Measurements from ENCODE around the gene GLT1D1.

GLT1D1 gene

DNA sequence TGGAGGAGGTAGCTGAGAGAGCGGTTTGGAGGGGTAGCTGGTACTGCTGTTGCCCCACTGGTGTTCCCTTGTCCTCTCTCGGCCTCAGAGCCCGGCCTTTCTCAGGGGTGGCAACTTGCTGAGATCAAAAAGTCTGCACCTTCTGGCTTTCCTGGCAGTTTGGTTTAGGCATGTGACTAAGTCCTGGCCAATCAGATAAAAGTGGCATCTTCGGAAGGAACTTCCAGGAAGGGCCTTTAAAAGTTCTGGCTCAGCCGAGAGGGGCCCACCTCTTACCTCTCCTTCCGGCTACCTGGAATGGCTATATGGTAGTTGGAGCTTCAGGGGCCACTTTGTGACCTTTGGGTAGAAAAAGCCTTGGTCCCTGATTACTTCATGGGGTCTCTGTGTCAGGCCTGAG, 152.6 kb downstream of the GLT1D1 start:
- H3K4me2 ChIP-seq (ENCODE audit: low read depth, low read length, poor library complexity, severe bottlenecking): no peak overlapping the region
- no peaks in the 10 kb centered on the region for H3K9me2 ChIP-seq (replicated peaks; ENCODE audit: insufficient read depth, low read length)
- no peaks in the 10 kb centered on the region for H3K27me3 ChIP-seq (ENCODE audit: low read length)
- no peak overlapping the region for H3K27ac ChIP-seq (ENCODE audit: low read depth, low read length)
- no peak overlapping the region for H2AFZ ChIP-seq (ENCODE audit: low read depth, low read length, severe bottlenecking)
- no peaks in the 10 kb centered on the region for H3K36me3 ChIP-seq (ENCODE audit: low read length)
- no peaks in the 10 kb centered on the region for H3K79me2 ChIP-seq (ENCODE audit: insufficient read depth, low read length)
- no peaks in the 10 kb centered on the region for H4K20me1 ChIP-seq (ENCODE audit: low read depth, low read length)
- no peak overlapping the region for H3K9ac ChIP-seq (ENCODE audit: low read length)
- TF ChIP-seq, protein P1, sequence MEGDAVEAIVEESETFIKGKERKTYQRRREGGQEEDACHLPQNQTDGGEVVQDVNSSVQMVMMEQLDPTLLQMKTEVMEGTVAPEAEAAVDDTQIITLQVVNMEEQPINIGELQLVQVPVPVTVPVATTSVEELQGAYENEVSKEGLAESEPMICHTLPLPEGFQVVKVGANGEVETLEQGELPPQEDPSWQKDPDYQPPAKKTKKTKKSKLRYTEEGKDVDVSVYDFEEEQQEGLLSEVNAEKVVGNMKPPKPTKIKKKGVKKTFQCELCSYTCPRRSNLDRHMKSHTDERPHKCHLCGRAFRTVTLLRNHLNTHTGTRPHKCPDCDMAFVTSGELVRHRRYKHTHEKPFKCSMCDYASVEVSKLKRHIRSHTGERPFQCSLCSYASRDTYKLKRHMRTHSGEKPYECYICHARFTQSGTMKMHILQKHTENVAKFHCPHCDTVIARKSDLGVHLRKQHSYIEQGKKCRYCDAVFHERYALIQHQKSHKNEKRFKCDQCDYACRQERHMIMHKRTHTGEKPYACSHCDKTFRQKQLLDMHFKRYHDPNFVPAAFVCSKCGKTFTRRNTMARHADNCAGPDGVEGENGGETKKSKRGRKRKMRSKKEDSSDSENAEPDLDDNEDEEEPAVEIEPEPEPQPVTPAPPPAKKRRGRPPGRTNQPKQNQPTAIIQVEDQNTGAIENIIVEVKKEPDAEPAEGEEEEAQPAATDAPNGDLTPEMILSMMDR (IDR thresholded peaks at IDR 0.05; ENCODE audit: insufficient read depth, low read length, poor library complexity, severe bottlenecking): no peak
- TF ChIP-seq EZH2phosphoT487 (conservative IDR thresholded peaks at IDR 0.05; ENCODE audit: low read length): no peak
- no peak overlapping the region for H3K4me3 ChIP-seq (ENCODE audit: insufficient read depth, low read length, poor library complexity, severe bottlenecking)
- H3F3A ChIP-seq (ENCODE audit: insufficient read depth): no peaks in the 10 kb centered on the region
- no peaks in the 10 kb centered on the region for H3K9me3 ChIP-seq (ENCODE audit: insufficient read depth, low read length)

DNA sequence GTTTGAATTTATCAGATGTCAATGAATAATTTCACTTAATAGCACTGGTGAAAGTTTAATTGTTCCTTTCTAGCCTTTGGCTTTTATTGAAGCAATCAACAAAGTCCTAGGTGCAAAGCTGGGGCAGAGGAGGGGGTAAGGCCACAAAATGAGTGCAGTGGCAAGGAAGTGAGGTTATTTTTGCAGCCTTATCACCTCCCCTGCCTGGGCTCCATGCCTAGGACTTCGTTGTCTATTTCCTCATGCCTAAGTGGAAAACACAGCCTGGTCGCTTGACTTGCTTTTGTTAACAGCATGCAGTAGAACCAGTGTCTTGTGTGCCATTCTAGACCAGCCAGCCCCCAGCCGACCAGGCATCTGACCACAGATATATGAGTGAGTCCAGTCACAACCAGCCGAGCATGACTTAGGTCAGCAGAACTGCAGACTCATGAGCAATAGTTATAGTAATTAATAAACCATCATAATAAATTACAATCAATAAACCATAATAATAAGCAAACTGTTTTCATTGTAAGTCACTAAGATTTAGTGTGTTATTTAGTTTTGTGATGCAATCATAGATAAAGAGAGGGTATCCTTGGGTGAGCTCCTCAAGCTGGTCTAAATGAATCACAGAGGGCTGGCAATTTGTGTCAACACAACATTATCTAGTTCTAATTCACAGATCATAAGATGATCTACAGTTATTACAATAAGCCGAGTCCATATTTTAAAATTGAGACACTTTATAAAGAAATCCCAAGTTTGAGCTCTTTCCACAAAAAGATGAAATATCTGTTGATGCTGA, 156.8 kb downstream of the GLT1D1 start:
- Histone ChIP-seq H3K27me3 (ENCODE audit: low read length) (no peaks in the 10 kb centered on the region), H3K36me3 (ENCODE audit: low read length) (no peaks in the 10 kb centered on the region), H3K4me2 (ENCODE audit: low read depth, low read length, poor library complexity, severe bottlenecking) (no peak overlapping the region), H3K9ac (ENCODE audit: low read length) (no peak overlapping the region), H3K4me3 (ENCODE audit: insufficient read depth, low read length, poor library complexity, severe bottlenecking) (no peak overlapping the region), H4K20me1 (ENCODE audit: low read depth, low read length) (no peaks in the 10 kb centered on the region), H3K9me3 (ENCODE audit: insufficient read depth, low read length) (no peaks in the 10 kb centered on the region), H3K27ac (ENCODE audit: low read depth, low read length) (no peak overlapping the region), H3K9me2 (replicated peaks; ENCODE audit: insufficient read depth, low read length) (0 out of 2 replicates have a peak, but pooled peaks cover 2% of the 10 kb centered on the region), H3K79me2 (ENCODE audit: insufficient read depth, low read length) (no peaks in the 10 kb centered on the region), H3F3A (ENCODE audit: insufficient read depth) (no peaks in the 10 kb centered on the region), H2AFZ (ENCODE audit: low read depth, low read length, severe bottlenecking) (no peak overlapping the region)
- TF ChIP-seq, protein P1 (IDR thresholded peaks at IDR 0.05; ENCODE audit: insufficient read depth, low read length, poor library complexity, severe bottlenecking): no peak
- TF ChIP-seq EZH2phosphoT487 (conservative IDR thresholded peaks at IDR 0.05; ENCODE audit: low read length): no peak

DNA sequence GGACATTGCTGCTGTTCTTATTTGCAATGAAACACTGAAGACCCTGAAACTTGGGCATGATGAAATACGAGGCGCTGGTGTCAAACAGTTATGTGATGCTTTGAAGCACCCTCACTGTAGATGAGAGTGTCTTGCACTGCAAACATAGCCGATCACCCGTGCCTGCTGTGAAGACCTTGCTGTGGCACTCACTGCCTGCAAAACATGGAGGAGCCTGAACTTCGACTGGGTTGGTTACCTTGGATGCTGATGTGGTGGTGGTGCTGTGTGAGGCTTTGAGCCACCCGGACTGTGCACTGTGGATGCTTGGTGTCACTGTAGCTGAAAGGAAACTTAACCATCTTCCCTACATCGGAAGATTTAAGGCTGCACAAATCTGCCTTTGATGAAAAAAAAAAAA, 162.9 kb downstream of the GLT1D1 start:
- H3K4me2 ChIP-seq (ENCODE audit: low read depth, low read length, poor library complexity, severe bottlenecking): no peak overlapping the region
- no peak overlapping the region for H2AFZ ChIP-seq (ENCODE audit: low read depth, low read length, severe bottlenecking)
- no peaks in the 10 kb centered on the region for H3K27me3 ChIP-seq (ENCODE audit: low read length)
- no peaks in the 10 kb centered on the region for H3K9me3 ChIP-seq (ENCODE audit: insufficient read depth, low read length)
- H3K9me2 ChIP-seq (replicated peaks; ENCODE audit: insufficient read depth, low read length): 0 out of 2 replicates have a peak, but pooled peaks cover 2% of the 10 kb centered on the region
- H3K79me2 ChIP-seq (ENCODE audit: insufficient read depth, low read length): no peaks in the 10 kb centered on the region
- no peak overlapping the region for H3K4me3 ChIP-seq (ENCODE audit: insufficient read depth, low read length, poor library complexity, severe bottlenecking)
- H3K27ac ChIP-seq (ENCODE audit: low read depth, low read length): no peak overlapping the region
- no peaks in the 10 kb centered on the region for H4K20me1 ChIP-seq (ENCODE audit: low read depth, low read length)
- no peaks in the 10 kb centered on the region for H3F3A ChIP-seq (ENCODE audit: insufficient read depth)
- H3K36me3 ChIP-seq (ENCODE audit: low read length): no peaks in the 10 kb centered on the region
- TF ChIP-seq, protein P1 (IDR thresholded peaks at IDR 0.05; ENCODE audit: insufficient read depth, low read length, poor library complexity, severe bottlenecking): no peak
- no peak overlapping the region for H3K9ac ChIP-seq (ENCODE audit: low read length)
